Caco-2 (cell line): ENCODE measurements around the gene SNX32. TPM values are rescaled to one million over a fixed set of nuclear protein-coding genes. Genes with fewer than 3 reads are reported as not detected.

ENCODE experiments used
- BruUV-seq: library from RNA; stranded (reverse); fragments of 400-500 nt; replicated peaks from 2 replicates; lab custom pipeline; 2021; lab: Mats Ljungman, UMichigan
- CTCF ChIA-PET: fragments of 300-600 bp; sonication (Branson Sonifier 250); formaldehyde crosslinking; loops from one replicate; lab custom pipeline; 2022; ENCODE audit warnings: antibody characterized with exemption; lab: Charles Lee
- POLR2A ChIA-PET: fragments of 300-600 bp; sonication (Branson Sonifier 250); formaldehyde crosslinking; loops from one replicate; lab custom pipeline; 2022; ENCODE audit warnings: antibody characterized with exemption; lab: Charles Lee
- DNase-seq, 2 experiments: peaks; one replicate each; pipeline versions ENCODE4 v3.0.0 to v3.0.0-alpha.2; 2020 to 2022
- H3K27me3 ChIP-seq: replicated peaks from 2 replicates; pipeline ENCODE4 v1.6.0; 2011; ENCODE audit warnings: low read length; ENCODE audit not compliant: control insufficient read depth, insufficient read depth
- H3K36me3 ChIP-seq: 2 replicates; pipeline ENCODE4 v1.5.1; 2011; ENCODE audit warnings: low read length; ENCODE audit not compliant: control insufficient read depth, insufficient read depth
- H3K4me1 ChIP-seq: fragments of 250-450 bp; sonication (Bioruptor Pico); 2 replicates; pipeline ENCODE4 v1.5.1; 2020; ENCODE audit warnings: mild to moderate bottlenecking
- H3K4me3 ChIP-seq: 2 replicates; pipeline ENCODE4 v1.5.1; 2011; ENCODE audit warnings: low read depth, mild to moderate bottlenecking, control low read depth, low read length
- H3K9me3 ChIP-seq: fragments of 250-450 bp; sonication (Bioruptor Pico); 2 replicates; pipeline ENCODE4 v1.5.1; 2020; ENCODE audit warnings: mild to moderate bottlenecking, moderate library complexity
- H3K27ac Mint-ChIP-seq: one replicate; pipeline ENCODE4 v1.8.0; 2022; ENCODE audit warnings: mixed read lengths; ENCODE audit not compliant: unreplicated experiment
- H3K27me3 Mint-ChIP-seq: one replicate; pipeline ENCODE4 v1.8.0; 2022; ENCODE audit warnings: mixed read lengths; ENCODE audit not compliant: insufficient read depth, unreplicated experiment
- H3K36me3 Mint-ChIP-seq: one replicate; pipeline ENCODE4 v1.8.0; 2022; ENCODE audit warnings: mild to moderate bottlenecking, mixed read lengths; ENCODE audit not compliant: insufficient read depth, unreplicated experiment
- H3K4me1 Mint-ChIP-seq: one replicate; pipeline ENCODE4 v1.8.0; 2022; ENCODE audit warnings: low read depth, mixed read lengths; ENCODE audit not compliant: unreplicated experiment
- H3K4me3 Mint-ChIP-seq: one replicate; pipeline ENCODE4 v1.8.0; 2022; ENCODE audit warnings: mild to moderate bottlenecking, moderate library complexity, mixed read lengths; ENCODE audit not compliant: unreplicated experiment
- H3K9me3 Mint-ChIP-seq: one replicate; pipeline ENCODE4 v1.8.0; 2022; ENCODE audit warnings: mixed read lengths; ENCODE audit not compliant: unreplicated experiment
- intact Hi-C: fragments of 100-400 bp; cut with micrococcal nuclease; formaldehyde crosslinking; loops from one replicate; pipeline ENCODE4 v1.10.0; 2022; ENCODE audit not compliant: unreplicated experiment
- total RNA-seq: library from RNA; stranded (reverse); gene quantifications from 2 replicates; pipeline ENCODE4 v1.2.3, GENCODE V29; 2022
- TF ChIP-seq, protein P1 (sequence below), 2 experiments: fragments of 200-600 bp in 1 of 2; IDR thresholded peaks; 1 replicate in 1 of 2; 2 replicates in 1 of 2; pipeline versions ENCODE4 v1.5.1 to v1.8.0; 2011 to 2022; ENCODE audit warnings: antibody characterized with exemption in 1 of 2, control low read depth in 1 of 2, inconsistent platforms in 1 of 2, low read depth in 1 of 2, low read length in 1 of 2, mild to moderate bottlenecking in 1 of 2, moderate library complexity in 1 of 2; ENCODE audit not compliant: insufficient read depth in 1 of 2, severe bottlenecking in 1 of 2, unreplicated experiment in 1 of 2

SNX32 gene
- total RNA-seq, 1 experiment from 2014 or later: not detected

DNA sequence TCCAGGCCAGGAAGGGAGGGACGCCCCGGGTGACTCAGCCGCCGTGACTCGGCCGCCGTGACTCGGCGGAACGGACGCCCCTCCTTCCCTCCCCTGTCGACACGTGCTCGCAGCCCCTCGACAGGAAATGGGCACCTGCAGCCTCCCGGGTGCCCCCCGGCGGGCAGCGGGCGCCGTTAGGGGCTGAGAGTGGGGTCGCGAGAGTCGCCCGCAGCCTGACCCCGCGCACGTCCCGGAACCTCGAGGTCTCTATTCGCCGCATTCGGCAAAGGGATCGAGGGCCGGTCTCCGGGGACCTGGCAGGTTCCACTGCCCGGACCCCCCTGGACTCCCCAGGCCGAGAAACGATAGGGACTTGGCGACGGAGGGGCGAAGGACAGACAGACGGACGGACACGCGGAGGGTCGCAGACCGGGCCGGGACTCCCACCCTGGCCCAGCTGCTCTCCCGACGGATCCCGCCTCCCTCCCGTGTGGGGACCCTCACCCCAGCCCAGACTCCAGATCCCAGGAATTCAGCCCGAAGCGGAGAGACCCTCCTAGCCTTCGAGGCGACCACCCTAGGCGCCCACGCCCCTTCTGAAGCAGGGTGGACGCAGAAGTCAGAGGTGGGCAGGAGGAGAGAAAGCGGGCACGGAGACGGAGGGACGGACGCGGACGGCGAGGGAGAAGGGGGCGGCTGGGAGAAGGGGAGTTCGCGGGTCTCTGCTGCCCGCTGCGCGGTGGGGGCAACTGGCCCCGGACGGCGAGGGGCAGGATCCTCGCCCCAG lies 65.8 kb downstream of the SNX32 start:
- POLR2A ChIA-PET: interaction anchor here (0.6 to 2.7 kb wide), 2 partner anchors 9 to 39 kb away, joined by 3 to 27 read pairs; partner anchors contain the start of gene CCDC85B

DNA sequence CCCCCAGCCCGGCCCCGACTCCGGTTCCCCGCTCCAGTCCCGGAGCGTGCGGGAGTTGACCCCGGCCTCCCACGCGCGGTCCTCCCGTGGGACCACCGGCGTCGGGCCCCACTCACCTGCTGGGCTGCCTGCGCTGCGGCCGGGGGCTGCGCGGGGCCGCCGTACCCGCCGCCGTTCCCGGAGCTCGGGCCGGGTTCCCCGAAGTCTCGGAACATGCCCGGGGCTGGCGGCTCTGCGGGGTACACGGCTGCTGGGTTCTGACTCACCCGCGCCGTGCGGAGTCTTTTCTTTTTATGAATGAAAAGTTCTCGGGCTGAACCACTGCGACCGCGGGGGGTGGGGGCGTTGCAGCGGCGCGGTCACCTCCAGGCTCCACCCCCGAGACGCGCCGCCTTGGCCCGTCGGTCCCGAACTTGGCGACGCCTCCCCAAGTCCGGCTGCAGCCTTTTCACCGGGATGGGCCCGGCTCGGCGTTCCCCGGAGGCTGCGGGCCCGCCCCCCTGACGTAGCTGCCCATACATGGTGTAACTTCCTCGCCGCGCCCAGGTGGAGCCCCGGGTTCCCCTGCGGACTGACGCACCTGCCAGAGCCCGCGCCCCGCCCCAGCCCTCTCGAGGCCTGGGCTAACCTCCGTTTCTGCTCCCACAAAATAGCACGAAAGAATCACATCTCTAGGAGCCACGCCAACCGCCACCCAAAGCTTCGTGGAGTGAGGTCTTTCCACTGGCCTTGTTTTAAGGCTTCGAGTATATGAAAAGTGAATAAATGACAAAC lies 66.5 kb downstream of the SNX32 start, which contains the start of gene FOSL1:
TSS of gene FOSL1 (minus strand) at position 264 of the 774 bp plus-strand sequence. CDS start at position 215, 49 bp downstream.
- Histone ChIP-seq H3K4me3 (peak within 1 kb of the TSS; percentile 75), H3K9me3 (no peaks in the 10 kb centered on the region), H3K4me1 (peaks cover 29% of the 10 kb centered on the region), H3K27me3 (no peaks in the 10 kb centered on the region; the same call in 1 of the 2 replicates), H3K36me3 (no peaks in the 10 kb centered on the region)
- peaks cover 16% of the 10 kb centered on the region for H3K36me3 Mint-ChIP-seq
- peak; percentile 97 for DNase-seq
- peak within 1 kb of the TSS; percentile 76 for H3K27ac Mint-ChIP-seq
- TF ChIP-seq, protein P1, sequence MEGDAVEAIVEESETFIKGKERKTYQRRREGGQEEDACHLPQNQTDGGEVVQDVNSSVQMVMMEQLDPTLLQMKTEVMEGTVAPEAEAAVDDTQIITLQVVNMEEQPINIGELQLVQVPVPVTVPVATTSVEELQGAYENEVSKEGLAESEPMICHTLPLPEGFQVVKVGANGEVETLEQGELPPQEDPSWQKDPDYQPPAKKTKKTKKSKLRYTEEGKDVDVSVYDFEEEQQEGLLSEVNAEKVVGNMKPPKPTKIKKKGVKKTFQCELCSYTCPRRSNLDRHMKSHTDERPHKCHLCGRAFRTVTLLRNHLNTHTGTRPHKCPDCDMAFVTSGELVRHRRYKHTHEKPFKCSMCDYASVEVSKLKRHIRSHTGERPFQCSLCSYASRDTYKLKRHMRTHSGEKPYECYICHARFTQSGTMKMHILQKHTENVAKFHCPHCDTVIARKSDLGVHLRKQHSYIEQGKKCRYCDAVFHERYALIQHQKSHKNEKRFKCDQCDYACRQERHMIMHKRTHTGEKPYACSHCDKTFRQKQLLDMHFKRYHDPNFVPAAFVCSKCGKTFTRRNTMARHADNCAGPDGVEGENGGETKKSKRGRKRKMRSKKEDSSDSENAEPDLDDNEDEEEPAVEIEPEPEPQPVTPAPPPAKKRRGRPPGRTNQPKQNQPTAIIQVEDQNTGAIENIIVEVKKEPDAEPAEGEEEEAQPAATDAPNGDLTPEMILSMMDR (IDR thresholded peaks at IDR 0.05; ENCODE audit: insufficient read depth in 1 of 2, low read depth in 1 of 2, low read length in 1 of 2, severe bottlenecking in 1 of 2, unreplicated experiment in 1 of 2): no peak
- H3K4me1 Mint-ChIP-seq: peaks cover 22% of the 10 kb centered on the region
- H3K27me3 Mint-ChIP-seq: no peaks in the 10 kb centered on the region
- no peaks in the 10 kb centered on the region for H3K9me3 Mint-ChIP-seq
- ChIA-PET POLR2A (interaction anchor here (0.6 to 2.7 kb wide), 4 partner anchors 9 to 41 kb away, joined by 3 to 27 read pairs (median 4); partner anchors contain the start of gene CCDC85B), CTCF (interaction anchor here (0.6 to 4.3 kb wide), 5 partner anchors 10 to 82 kb away, joined by 7 to 36 read pairs (median 9); partner anchors contain the start of genes CCDC85B and FIBP)
- peak within 1 kb of the TSS; percentile 79 for H3K4me3 Mint-ChIP-seq
- intact Hi-C loops: loop anchor here (1.0 kb wide), 2 partner anchors 11 to 12 kb away; partner anchors contain the start of gene FIBP
- no TSS peak for BruUV-seq

More for the DNA sequence above, 65.8 kb downstream of the SNX32 start:
- BruUV-seq: no TSS peak
- Mint-ChIP-seq H3K4me1 (peaks cover 22% of the 10 kb centered on the region), H3K9me3 (no peaks in the 10 kb centered on the region), H3K36me3 (peaks cover 19% of the 10 kb centered on the region), H3K27ac (peak overlapping the region; percentile 76), H3K27me3 (no peaks in the 10 kb centered on the region), H3K4me3 (peak overlapping the region; percentile 79)
- H3K4me1 ChIP-seq: peaks cover 29% of the 10 kb centered on the region
- TF ChIP-seq, protein P1 (IDR thresholded peaks at IDR 0.05; ENCODE audit: insufficient read depth in 1 of 2, low read depth in 1 of 2, low read length in 1 of 2, severe bottlenecking in 1 of 2, unreplicated experiment in 1 of 2): no peak
- peak overlapping the region; percentile 75 for H3K4me3 ChIP-seq
- no peaks in the 10 kb centered on the region for H3K36me3 ChIP-seq
- no peaks in the 10 kb centered on the region for H3K9me3 ChIP-seq
- no peaks in the 10 kb centered on the region; the same call in 1 of the 2 replicates for H3K27me3 ChIP-seq
- intact Hi-C loops: loop anchor here (1.0 kb wide), 2 partner anchors 11 to 12 kb away; partner anchors contain the start of gene FIBP
- CTCF ChIA-PET: interaction anchor here (1.2 to 4.3 kb wide), 5 partner anchors 9 to 40 kb away, joined by 3 to 30 read pairs (median 7); partner anchors contain the start of genes CCDC85B and FIBP
- DNase-seq: peak; percentile 70 to 72
